GM12878 (cell line): Measurements from ENCODE around the gene FCGR2B. TPM values are rescaled to one million over a fixed set of nuclear protein-coding genes. Genes with fewer than 3 reads are reported as not detected.
"Not testable (repeated sequence)": the region's sequence is repeated elsewhere in the genome, so short reads cannot be mapped to it uniquely, and the experiment has no call there.

Source experiments
- ATAC-seq: fragments of 200-7000 bp; cut with Tn5 transposase; 3 replicates; pipeline ENCODE4 v1.9.1; 2020; ENCODE audit warnings: mild to moderate bottlenecking, moderate library complexity
- BruUV-seq: library from RNA; stranded (reverse); fragments of 400-500 nt; replicated peaks from 2 replicates; lab custom pipeline; 2021; lab: Mats Ljungman, UMichigan
- CTCF ChIA-PET: fragments of 300-600 bp; sonication (Branson Sonifier 250); formaldehyde crosslinking; extraction: SDS; loops from one replicate; lab custom pipeline; 2021; ENCODE audit warnings: inconsistent platforms; lab: Yijun Ruan, JAX
- POLR2A ChIA-PET: fragments of 350-600 bp; formaldehyde crosslinking; extraction: SDS; loops from one replicate; lab custom pipeline; 2021; ENCODE audit warnings: inconsistent platforms; lab: Charles Lee
- RAD21 ChIA-PET: fragments of 300-600 bp; sonication (Branson Sonifier 250); formaldehyde crosslinking; loops from one replicate; lab custom pipeline; 2023; ENCODE audit warnings: antibody characterized with exemption; ENCODE audit not compliant: unreplicated experiment; lab: Charles Lee
- SMC1A ChIA-PET: fragments of 300-600 bp; sonication (Branson Sonifier 250); formaldehyde crosslinking; loops from one replicate; lab custom pipeline; 2023; ENCODE audit not compliant: unreplicated experiment, uncharacterized antibody; lab: Charles Lee
- DNase-seq: peaks from one replicate; pipeline ENCODE4 v3.0.0-alpha.2; 2011; ENCODE audit warnings: low read depth, low spot score
- FAIRE-seq: peaks from 3 replicates; lab custom pipeline; 2011; peaks lifted over from hg19 to GRCh38; lab: Jason Lieb, UNC
- H2AFZ ChIP-seq: 2 replicates; pipeline ENCODE4 v1.6.0; 2011; ENCODE audit warnings: low read depth, low read length, control low read depth; ENCODE audit not compliant: control insufficient read depth
- H3K27ac ChIP-seq: 2 replicates; pipeline ENCODE4 v1.5.1; 2011; ENCODE audit warnings: control low read depth; ENCODE audit not compliant: control insufficient read depth, insufficient read depth
- H3K27me3 ChIP-seq, 2 experiments: replicated peaks in 1 of 2; 2 replicates each; pipeline versions ENCODE4 v1.6.0 to v1.6.1; 2011; ENCODE audit warnings: low read length in 1 of 2; ENCODE audit not compliant: control insufficient read depth in 2 of 2, insufficient read depth in 2 of 2
- H3K36me3 ChIP-seq, 2 experiments: 2 replicates each; pipeline ENCODE4 v1.5.1; 2011; ENCODE audit warnings: low read length in 1 of 2; ENCODE audit not compliant: control insufficient read depth in 2 of 2, insufficient read depth in 2 of 2
- H3K4me1 ChIP-seq: 2 replicates; pipeline ENCODE4 v1.6.1; 2011; ENCODE audit warnings: mild to moderate bottlenecking, low read length, moderate library complexity, mixed read lengths; ENCODE audit not compliant: control insufficient read depth, insufficient read depth
- H3K4me2 ChIP-seq: 2 replicates; pipeline ENCODE4 v1.6.0; 2011; ENCODE audit warnings: control low read depth; ENCODE audit not compliant: control insufficient read depth, insufficient read depth
- H3K4me3 ChIP-seq: fragments of 200-600 bp; sonication (generic); 2 replicates; pipeline ENCODE4 v1.5.1; 2016
- H3K79me2 ChIP-seq: 2 replicates; pipeline ENCODE4 v1.6.0; 2011; ENCODE audit warnings: low read length; ENCODE audit not compliant: control insufficient read depth, insufficient read depth
- H3K9ac ChIP-seq: 2 replicates; pipeline ENCODE4 v1.8.0; 2011; ENCODE audit warnings: low read length, control low read depth, mixed read lengths; ENCODE audit not compliant: control insufficient read depth, insufficient read depth
- H3K9me3 ChIP-seq: replicated peaks from 3 replicates; pipeline ENCODE4 v1.5.1; 2011; ENCODE audit warnings: mild to moderate bottlenecking, low read length; ENCODE audit not compliant: control insufficient read depth, insufficient read depth
- H4K20me1 ChIP-seq: 2 replicates; pipeline ENCODE4 v1.6.0; 2011; ENCODE audit not compliant: control insufficient read depth, insufficient read depth
- JUNB ChIP-seq: IDR thresholded peaks from 2 replicates; pipeline ENCODE4 v1.6.1; 2016; ENCODE audit warnings: antibody characterized with exemption, mild to moderate bottlenecking
- WGBS: methylation state at CpG from one replicate; pipeline ENCODE4 v1.1.6; 2016; ENCODE audit warnings: low lambda C conversion rate; ENCODE audit not compliant: insufficient replicate concordance, insufficient coverage; ENCODE audit errors: missing lambda C conversion rate; 5-methylcytosine and 5-hydroxymethylcytosine counted together
- in situ Hi-C: fragments of 300-500 bp; cut with MboI; formaldehyde crosslinking; loops from 9 replicates; pipeline ENCODE4 v1.14.3; 2018; ENCODE audit warnings: mixed read lengths
- intact Hi-C: fragments of 100-400 bp; cut with micrococcal nuclease; formaldehyde crosslinking; loops from one replicate; pipeline ENCODE4 v1.14.2; 2022; ENCODE audit not compliant: unreplicated experiment
- polyA plus RNA-seq, 11 experiments: library from polyadenylated mRNA; depleted of rRNA in 4 of 11; unstranded in 6 of 11; stranded (reverse) in 5 of 11; fragments of >200 nt; fragmentation: Nextera tagmentation in 4 of 11; fragmentation: Illumina TruSeq in 1 of 11; extraction: Ambion mirVana in 4 of 11; extraction: Trizol in 1 of 11; gene quantifications; 1 replicate in 1 of 11; 2 replicates in 10 of 11; pipeline versions ENCODE4 v1.2.1 to v1.2.3, GENCODE V29; 2011 to 2016; ENCODE audit warnings: inconsistent platforms in 2 of 11, missing spikeins in 2 of 11, low read depth in 1 of 11
- total RNA-seq, 4 experiments: library from RNA; depleted of rRNA in 3 of 4; stranded (reverse); fragments of >200 nt in 3 of 4; fragmentation: Illumina TruSeq in 1 of 4; extraction: Trizol in 1 of 4; gene quantifications; 2 replicates each; pipeline versions ENCODE4 v1.2.1 to v1.2.3, GENCODE V29; 2013 to 2021

FCGR2B gene
- total and polyA plus RNA-seq, 10 of the 15 experiments (the other 5 are each of a cell fraction or from before 2014, with no cell fraction given): 76.6 to 216 (median 108) TPM

DNA sequence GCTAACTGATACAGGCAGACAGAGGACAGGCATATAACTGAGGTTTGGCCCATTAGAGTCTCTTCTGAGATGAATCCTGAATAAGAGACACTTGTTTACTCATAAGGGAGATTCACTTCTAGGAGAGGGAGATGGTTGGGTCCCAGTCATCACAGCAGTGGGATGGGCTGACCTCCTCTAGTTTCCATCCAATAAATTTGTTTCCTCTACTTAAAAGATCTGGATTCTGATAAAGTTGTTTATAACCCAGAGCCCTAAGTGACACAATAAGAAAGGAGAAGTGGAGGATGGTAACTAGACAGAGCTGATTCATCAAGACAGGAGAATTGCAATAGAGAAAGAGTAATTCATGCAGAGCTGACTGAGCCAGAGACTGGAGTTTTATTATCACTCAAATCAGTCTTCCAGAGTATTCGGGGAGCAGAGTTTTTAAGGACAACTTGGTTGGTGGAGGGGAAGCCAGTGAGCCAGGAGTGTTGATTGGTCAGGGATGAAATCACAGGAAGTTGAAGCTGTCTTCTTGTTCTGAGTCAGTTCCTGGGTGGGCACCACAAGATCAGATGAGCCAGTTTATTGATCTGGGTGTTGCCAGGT is 26.7 kb upstream of the FCGR2B start:
- peak; percentile 83 for ATAC-seq

DNA sequence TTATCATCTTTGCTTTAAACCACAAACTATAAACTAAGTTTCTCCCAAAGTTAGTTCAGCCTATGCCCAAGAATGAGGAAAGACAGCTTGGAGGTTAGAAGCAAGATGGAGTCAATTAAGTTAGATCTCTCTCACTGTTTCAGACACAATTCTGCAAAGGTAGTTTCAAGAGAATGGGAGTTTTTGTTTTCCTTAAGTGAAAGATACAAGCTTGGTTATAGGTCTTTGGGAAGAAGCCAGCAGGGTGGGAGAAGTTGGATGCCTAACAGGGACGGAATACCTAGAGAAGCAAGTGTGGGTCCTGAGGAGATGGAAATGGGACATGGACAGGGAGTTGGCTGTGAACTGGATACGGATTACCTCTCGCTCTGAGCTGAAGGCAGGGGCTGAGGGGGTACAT is 26.0 kb upstream of the FCGR2B start:
- POLR2A ChIA-PET, BruUV-seq, SMC1A ChIA-PET, H3K4me3 ChIP-seq, RAD21 ChIA-PET, FAIRE-seq, H3K9me3 ChIP-seq, CTCF ChIA-PET, H3K4me1 ChIP-seq, H4K20me1 ChIP-seq, H2AFZ ChIP-seq, H3K9ac ChIP-seq, H3K27me3 ChIP-seq, H3K27ac ChIP-seq, H3K79me2 ChIP-seq, H3K36me3 ChIP-seq, ATAC-seq, H3K4me2 ChIP-seq, DNase-seq, intact Hi-C loops, in situ Hi-C loops: not testable (repeated sequence)
- WGBS: 100% methylated on average over 3 of the region's 3 CpGs

More for the DNA sequence above, 26.7 kb upstream of the FCGR2B start:
- H3K4me1 ChIP-seq, H3K36me3 ChIP-seq, H3K27me3 ChIP-seq, in situ Hi-C loops, H3K9ac ChIP-seq, RAD21 ChIA-PET, H3K9me3 ChIP-seq, H3K79me2 ChIP-seq, BruUV-seq, intact Hi-C loops, H4K20me1 ChIP-seq, H3K27ac ChIP-seq, SMC1A ChIA-PET, CTCF ChIA-PET, POLR2A ChIA-PET, DNase-seq, H3K4me3 ChIP-seq, FAIRE-seq, H3K4me2 ChIP-seq: not testable (repeated sequence)
- whole genome bisulfite sequencing: 60% methylated on average over 1 of the region's 1 CpG
- H2AFZ ChIP-seq: peak overlapping the region; percentile 39; the same call in 1 of the 2 replicates
- TF ChIP-seq JUNB: peak; percentile 28; the same call in 1 of the 2 replicates

DNA sequence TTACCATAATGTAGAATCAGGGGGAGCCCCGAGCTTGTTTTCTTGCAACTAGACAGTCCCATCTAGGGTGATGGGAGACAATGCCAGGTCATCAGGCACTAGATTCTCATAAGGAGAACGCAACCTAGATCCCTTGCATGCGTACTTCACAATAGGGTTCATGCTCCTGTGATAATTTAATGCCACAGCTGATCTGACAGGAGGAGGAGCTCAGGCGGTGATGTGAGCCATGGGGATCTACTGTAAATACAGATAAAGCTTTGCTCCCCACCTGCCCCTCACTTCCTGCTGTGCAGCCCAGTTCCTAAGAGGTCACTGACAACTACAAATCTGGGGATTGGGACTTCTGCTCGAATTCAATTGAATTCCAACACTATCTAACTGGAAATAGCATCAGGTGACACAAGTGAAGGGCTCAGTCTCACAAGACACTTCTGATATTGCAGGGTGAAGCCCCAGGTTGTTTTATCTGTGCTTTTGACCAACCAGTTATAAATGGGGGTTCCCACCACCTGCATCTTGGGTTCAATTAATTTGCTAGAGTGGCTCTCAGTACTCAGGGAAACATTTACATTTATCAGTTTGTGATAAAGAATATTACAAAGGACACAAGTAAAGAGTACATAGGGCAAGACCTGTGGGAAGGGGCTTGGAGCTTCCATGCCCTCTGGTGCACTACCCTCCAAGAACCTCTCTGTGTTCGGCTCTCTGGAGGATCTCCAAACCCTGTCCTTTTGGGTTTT is 24.5 kb upstream of the FCGR2B start:
- FAIRE-seq, DNase-seq, intact Hi-C loops, BruUV-seq, CTCF ChIA-PET, H2AFZ ChIP-seq, H3K27me3 ChIP-seq, H3K27ac ChIP-seq, H3K4me3 ChIP-seq, H3K79me2 ChIP-seq, RAD21 ChIA-PET, POLR2A ChIA-PET, in situ Hi-C loops, H3K9me3 ChIP-seq, H3K4me2 ChIP-seq, H3K4me1 ChIP-seq, H3K36me3 ChIP-seq, H4K20me1 ChIP-seq, ATAC-seq, H3K9ac ChIP-seq, SMC1A ChIA-PET: not testable (repeated sequence)
- WGBS: 23% methylated on average over 2 of the region's 6 CpGs

DNA sequence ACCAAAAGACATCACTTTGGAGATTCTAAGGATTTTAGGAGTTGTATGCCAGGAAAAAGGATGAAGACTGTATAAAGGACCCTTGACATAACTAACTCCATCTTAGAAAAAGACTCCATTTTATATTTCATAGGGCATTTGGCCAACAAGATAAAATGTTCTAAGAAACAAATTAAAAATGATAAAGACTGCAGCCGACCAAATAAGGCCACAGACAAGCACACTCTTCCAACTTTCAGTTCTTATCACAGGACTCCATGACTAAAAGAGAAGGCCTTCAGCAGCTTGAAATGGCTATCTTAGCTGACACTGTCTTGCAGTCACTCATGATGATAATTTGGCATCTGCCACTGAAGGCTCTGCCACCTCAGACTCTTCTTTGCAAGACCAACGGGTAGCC is 23.7 kb upstream of the FCGR2B start:
- 44% methylated on average over 2 of the region's 2 CpGs for WGBS
- FAIRE-seq, H3K9me3 ChIP-seq, H3K9ac ChIP-seq, RAD21 ChIA-PET, DNase-seq, H2AFZ ChIP-seq, H4K20me1 ChIP-seq, intact Hi-C loops, BruUV-seq, H3K4me2 ChIP-seq, H3K27ac ChIP-seq, H3K27me3 ChIP-seq, in situ Hi-C loops, H3K4me3 ChIP-seq, CTCF ChIA-PET, SMC1A ChIA-PET, H3K36me3 ChIP-seq, H3K79me2 ChIP-seq, ATAC-seq, POLR2A ChIA-PET, H3K4me1 ChIP-seq: not testable (repeated sequence)
